ENCODE results near the gene TMEM176A.

Gene TMEM176A

GRCh38 chr7:150847536-150847935, 47.0 kb downstream of the TMEM176A start:
- no peak overlapping the region for H3K4me3 ChIP-seq (replicated peaks in 1 of 2; ENCODE audit: low read depth in 2 of 2, low read length in 2 of 2)
- TF ChIP-seq CTCF (IDR thresholded peaks at IDR 0.05; ENCODE audit: low read depth, low read length): no peak
- no peak for DNase-seq (ENCODE audit: low read depth in 2 of 2)

- DNase-seq (ENCODE audit: low read depth in 2 of 2): no peak
- H3K4me3 ChIP-seq (replicated peaks in 1 of 2; ENCODE audit: low read depth in 2 of 2, low read length in 2 of 2): no peak overlapping the region
- TF ChIP-seq CTCF (IDR thresholded peaks at IDR 0.05; ENCODE audit: low read depth, low read length): no peak
Measured at GRCh38 chr7:150848111-150848510, 47.5 kb downstream of the TMEM176A start.

- DNase-seq (ENCODE audit: low read depth in 2 of 2): no peak
- TF ChIP-seq CTCF (IDR thresholded peaks at IDR 0.05; ENCODE audit: low read depth, low read length): no peak
- no peak overlapping the region for H3K4me3 ChIP-seq (replicated peaks in 1 of 2; ENCODE audit: low read depth in 2 of 2, low read length in 2 of 2)
Measured at GRCh38 chr7:150848561-150849115, 48.1 kb downstream of the TMEM176A start.

GRCh38 chr7:150849204-150849775, 48.7 kb downstream of the TMEM176A start:
- no peak for TF ChIP-seq CTCF (IDR thresholded peaks at IDR 0.05; ENCODE audit: low read depth, low read length)
- no peak for DNase-seq (ENCODE audit: low read depth in 2 of 2)

GRCh38 chr7:150850273-150850672, 49.7 kb downstream of the TMEM176A start:
- H3K4me3 ChIP-seq (replicated peaks in 1 of 2; ENCODE audit: low read depth in 2 of 2, low read length in 2 of 2): no peak overlapping the region
- TF ChIP-seq CTCF (IDR thresholded peaks at IDR 0.05; ENCODE audit: low read depth, low read length): no peak
- DNase-seq (ENCODE audit: low read depth in 2 of 2): no peak

More at GRCh38 chr7:150849204-150849775, 48.7 kb downstream of the TMEM176A start:
- H3K4me3 ChIP-seq (replicated peaks in 1 of 2; ENCODE audit: low read depth in 2 of 2, low read length in 2 of 2): no peak overlapping the region

GRCh38 chr7:150851492-150852370, 51.2 kb downstream of the TMEM176A start:
- no peak overlapping the region for H3K4me3 ChIP-seq (replicated peaks in 1 of 2; ENCODE audit: low read depth in 2 of 2, low read length in 2 of 2)
- DNase-seq (ENCODE audit: low read depth in 2 of 2): no peak
- no peak for TF ChIP-seq CTCF (IDR thresholded peaks at IDR 0.05; ENCODE audit: low read depth, low read length)
